HepG2 (cell line): Measurements from ENCODE around the gene RIOK3. TPM values are rescaled to one million over a fixed set of nuclear protein-coding genes. Genes with fewer than 3 reads are reported as not detected.

ENCODE experiments used
- polyA plus RNA-seq, 8 experiments: library from polyadenylated mRNA; depleted of rRNA in 3 of 8; stranded (reverse) in 7 of 8; unstranded in 1 of 8; fragments of >200 nt; fragmentation: Illumina TruSeq in 4 of 8; extraction: Trizol in 4 of 8; gene quantifications; 2 replicates each; pipeline versions ENCODE4 v1.2.1 to v1.2.3, GENCODE V29; 2011 to 2016; ENCODE audit warnings: low read depth in 4 of 8, missing spikeins in 1 of 8, mixed read lengths in 1 of 8; ENCODE audit not compliant: insufficient read depth in 1 of 8
- small RNA-seq, 3 experiments: library from RNA; depleted of rRNA; stranded (forward); fragments of <200 nt; gene quantifications; one replicate each; pipeline ENCODE3, GENCODE V24; 2012; ENCODE audit warnings: low read depth in 2 of 3, low replicate concordance in 1 of 3; ENCODE audit not compliant: insufficient read length in 3 of 3, insufficient read depth in 2 of 3
- total RNA-seq, 5 experiments: library from RNA; depleted of rRNA; stranded (reverse); fragments of >200 nt; fragmentation: Illumina TruSeq; extraction: Trizol; gene quantifications; 2 replicates each; pipeline ENCODE4 v1.2.3, GENCODE V29; 2016; ENCODE audit warnings: low read depth in 1 of 5

The RIOK3 gene
- total and polyA plus RNA-seq, 2 of the 13 experiments (the other 11 are each of a cell fraction or from before 2014, with no cell fraction given) = 26.7 to 36.0 TPM

Small RNA genes within 50 kb of the gene (small RNA-seq; reads per million reads assigned to genes)
- gene AC026634.1 = 0 reads per million in 3 experiments
- gene RF00019 = 0 reads per million in 3 experiments

Other genes starting within 250 kb of the RIOK3 start
- 19.5 and 19.9 TPM in 2 replicates for gene RMC1, start 50.2 kb downstream of the RIOK3 start, total RNA-seq (2016; rRNA removed; fragmentation: Illumina TruSeq; extraction: Trizol)
- 8.2 and 9.4 TPM in 2 replicates for gene RMC1, start 50.2 kb downstream of the RIOK3 start, polyA plus RNA-seq (2011; rRNA removed)
- 28.6 and 46.5 TPM in 2 replicates for gene NPC1, start 133.2 kb downstream of the RIOK3 start, total RNA-seq (2016; rRNA removed; fragmentation: Illumina TruSeq; extraction: Trizol)
- 114 and 121 TPM in 2 replicates for gene NPC1, start 133.2 kb downstream of the RIOK3 start, polyA plus RNA-seq (2011; rRNA removed)
- not detected in 2 replicates for gene ANKRD29, start 209.6 kb downstream of the RIOK3 start, total RNA-seq (2016; rRNA removed; fragmentation: Illumina TruSeq; extraction: Trizol)
- 0.05 TPM in 1 of 2 replicates, not detected in the other for gene ANKRD29, start 209.6 kb downstream of the RIOK3 start, polyA plus RNA-seq (2011; rRNA removed)
- 2.2 and 2.6 TPM in 2 replicates for gene LAMA3, start 236.2 kb downstream of the RIOK3 start, total RNA-seq (2016; rRNA removed; fragmentation: Illumina TruSeq; extraction: Trizol)
- 0.45 and 0.65 TPM in 2 replicates for gene LAMA3, start 236.2 kb downstream of the RIOK3 start, polyA plus RNA-seq (2011; rRNA removed)